HL-60/S4 treated with retinoic acid at 250 ng/mL for 4 days and 3 days (cell line): ENCODE measurements around the gene ZBTB39.
"Not testable (repeated sequence)": the region's sequence is repeated elsewhere in the genome, so short reads cannot be mapped to it uniquely, and the experiment has no call there.

Source experiments
- in situ Hi-C: fragments of 300-500 bp; cut with MboI; formaldehyde crosslinking; loops from 2 replicates; pipeline ENCODE4 v1.7.0; 2022; ENCODE audit warnings: low sequenced_read_pairs

ZBTB39 gene

DNA sequence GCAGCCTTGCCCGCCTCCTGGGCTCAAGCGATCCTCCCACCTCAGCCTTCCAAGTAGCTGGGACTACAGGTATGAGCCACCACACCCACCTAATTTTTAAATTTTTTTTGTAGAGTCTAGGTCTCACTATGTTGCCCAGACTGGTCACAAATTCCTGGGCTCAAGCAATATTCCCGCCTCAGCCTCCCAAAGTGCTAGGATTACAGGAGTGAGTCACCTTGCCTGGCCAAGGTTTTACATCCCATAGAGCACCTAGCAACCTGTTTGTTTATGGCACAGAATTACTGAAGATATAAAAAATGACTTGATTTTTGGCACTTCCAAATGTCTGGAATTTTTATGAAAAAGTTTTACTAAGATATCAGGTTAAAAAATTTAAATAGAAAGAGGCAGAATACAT, 27.1 kb upstream of the ZBTB39 start:
- in situ Hi-C loops = no loop called here

DNA sequence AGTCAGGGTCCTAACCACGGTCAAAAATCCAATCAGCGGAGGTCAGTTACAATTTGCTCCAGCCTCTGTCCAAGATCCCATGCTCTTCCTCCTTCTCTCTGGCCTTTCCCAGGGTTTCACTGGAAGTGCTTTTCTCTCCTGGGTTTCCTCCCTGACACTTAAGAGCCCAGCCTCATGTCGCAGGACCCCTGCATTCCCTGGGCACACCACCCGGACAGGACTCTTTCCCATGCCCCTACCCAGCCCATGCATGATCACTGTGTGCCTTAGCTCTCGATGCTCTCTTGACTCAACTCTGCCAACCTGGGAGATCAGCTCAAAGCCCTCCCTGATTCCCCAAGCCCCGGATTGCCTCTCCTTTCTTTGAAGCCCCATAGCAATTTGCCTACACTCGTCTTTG, 25.4 kb upstream of the ZBTB39 start:
- in situ Hi-C loops = no loop called here

DNA sequence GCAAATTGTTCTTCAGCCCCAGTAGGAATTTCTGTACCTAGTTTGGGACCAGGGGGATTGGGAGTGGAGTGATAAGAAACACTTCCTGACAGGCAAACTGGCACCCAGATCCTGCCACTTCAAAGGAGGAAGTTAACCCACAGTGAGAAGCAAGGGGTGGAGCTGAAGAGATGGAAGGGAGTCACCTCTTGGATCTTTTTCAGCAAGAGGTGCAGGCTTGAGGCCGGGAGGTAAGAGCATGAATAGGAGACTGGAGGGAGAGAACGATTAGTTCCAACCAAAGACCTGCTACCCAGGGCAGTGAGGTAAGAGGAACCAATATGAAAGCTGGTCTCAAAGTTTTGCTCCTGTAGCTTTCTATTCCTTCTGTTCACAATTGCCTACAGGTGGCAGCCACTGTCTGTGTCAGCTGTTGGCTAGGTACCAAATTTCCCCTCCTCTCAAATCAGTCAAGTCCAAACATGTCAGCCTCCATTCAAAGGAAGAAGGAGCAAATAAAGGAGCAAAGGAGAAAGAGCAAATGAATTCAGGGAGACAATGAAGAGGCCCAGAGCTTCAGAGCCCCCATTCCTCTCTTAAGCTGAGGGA, 24.9 kb upstream of the ZBTB39 start:
- in situ Hi-C loops = no loop called here

DNA sequence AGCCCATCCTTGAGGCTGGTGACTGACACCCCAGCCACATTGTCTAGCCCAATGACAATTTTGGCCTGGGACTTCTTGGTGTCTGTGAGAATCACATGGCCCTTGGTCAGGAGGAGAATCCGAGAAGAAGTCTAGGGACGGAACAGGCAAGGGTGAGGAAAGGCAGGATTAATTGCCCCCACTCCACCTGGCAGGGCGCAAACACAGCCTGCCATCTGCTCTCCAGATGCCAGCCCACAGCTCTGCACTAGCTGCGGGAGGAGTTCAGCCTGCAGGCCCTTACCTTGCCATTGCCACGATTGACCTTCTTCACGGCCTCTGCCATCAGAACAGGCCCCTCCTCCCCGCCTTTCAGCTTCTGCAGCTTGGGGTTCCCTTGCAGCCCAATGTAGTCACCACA, 23.1 kb upstream of the ZBTB39 start:
- in situ Hi-C loops = no loop called here

DNA sequence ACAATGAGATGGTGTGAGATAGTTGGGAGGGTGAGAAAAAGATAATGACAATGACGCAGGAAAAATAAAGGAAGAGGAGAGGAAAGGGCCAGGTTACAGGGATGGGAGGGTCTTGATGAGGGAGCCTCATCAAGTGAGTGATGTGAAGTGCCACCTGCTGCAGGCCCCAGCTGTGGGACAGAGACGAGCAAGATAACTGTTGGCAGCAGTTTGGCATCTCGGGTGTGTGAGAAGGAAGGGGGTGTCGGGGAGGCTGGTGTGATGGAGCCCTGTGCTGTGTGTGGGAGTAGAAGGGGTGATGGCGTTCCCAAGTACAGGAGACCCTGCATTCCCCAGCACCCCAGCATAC, 21.4 kb upstream of the ZBTB39 start:
- in situ Hi-C loops = no loop called here

DNA sequence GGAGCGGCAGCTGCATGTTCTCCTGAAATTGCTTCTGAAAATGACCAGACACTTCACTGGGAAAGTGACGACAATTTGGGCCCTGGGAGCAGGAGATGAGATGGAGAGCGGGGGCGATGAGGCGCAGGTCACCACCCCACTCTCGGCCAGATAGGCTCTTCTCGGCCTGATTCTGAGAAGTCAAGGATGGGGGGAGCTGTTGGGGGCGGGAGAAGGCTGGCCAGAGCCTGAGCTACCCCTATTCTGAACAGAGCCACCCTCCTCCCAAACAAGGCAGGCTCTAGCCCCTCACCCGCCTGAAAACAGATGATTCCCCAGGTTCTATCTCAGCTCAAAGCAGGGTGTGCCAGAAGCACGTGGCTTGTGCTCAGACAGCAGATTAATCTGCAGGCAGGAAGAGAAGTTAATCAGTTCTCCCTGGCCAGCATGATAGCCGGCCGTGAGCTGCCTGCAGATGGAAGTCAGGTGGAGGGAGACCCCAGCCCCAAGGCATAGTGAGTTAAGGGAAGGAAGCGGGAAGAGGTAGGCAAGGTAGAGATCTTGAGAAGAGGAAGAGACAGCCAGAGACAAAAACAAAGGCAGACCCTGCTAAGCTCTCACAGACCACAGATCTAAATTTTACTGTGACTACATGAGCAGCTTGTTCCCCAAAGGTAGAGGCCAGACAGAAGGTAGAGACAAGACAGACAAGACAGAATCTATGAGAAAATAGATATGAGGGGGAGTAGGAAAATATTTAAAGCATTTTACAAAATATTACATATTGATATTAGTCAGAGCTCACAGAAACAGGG, 20.9 kb upstream of the ZBTB39 start:
- in situ Hi-C loops = no loop called here

DNA sequence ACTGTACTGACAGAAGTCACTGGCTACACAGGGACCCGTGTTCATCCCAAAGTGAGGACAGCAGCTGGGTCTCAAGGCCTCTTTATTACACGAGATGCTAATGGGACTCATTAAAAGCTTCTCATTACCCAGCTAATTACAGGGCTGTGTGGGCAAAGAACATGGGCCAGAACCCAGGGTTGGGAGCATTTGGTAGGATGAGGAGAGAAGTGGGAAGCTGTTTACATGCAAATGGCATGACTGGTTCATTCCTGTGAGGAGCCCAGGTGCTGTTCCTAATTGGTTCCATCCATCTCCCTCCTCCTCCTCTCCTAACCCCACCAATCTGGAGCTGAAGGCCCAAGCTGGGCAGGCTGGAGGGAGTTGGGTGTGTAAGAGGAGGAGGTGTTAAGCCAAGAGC, 18.9 kb upstream of the ZBTB39 start:
- in situ Hi-C loops = no loop called here

DNA sequence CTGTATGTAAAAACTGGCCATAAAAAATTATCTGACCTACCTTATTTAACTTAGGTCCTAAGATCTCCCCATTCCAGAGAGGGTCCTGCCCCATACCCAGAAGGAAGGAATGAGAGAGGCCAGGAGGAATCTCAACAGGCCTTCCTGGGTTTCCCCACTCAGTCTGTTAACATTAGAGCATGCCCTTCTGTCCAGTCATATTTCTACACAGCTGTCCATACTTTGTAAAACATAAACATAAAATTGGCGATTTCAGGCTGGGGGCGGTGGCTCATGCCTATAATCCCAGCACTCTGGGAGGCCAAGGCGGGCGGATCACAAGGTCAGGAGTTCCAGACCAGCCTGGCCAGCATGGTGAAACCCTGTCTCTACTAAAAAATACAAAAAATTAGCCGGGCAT, 16.0 kb upstream of the ZBTB39 start:
- in situ Hi-C loops = not testable (repeated sequence)

DNA sequence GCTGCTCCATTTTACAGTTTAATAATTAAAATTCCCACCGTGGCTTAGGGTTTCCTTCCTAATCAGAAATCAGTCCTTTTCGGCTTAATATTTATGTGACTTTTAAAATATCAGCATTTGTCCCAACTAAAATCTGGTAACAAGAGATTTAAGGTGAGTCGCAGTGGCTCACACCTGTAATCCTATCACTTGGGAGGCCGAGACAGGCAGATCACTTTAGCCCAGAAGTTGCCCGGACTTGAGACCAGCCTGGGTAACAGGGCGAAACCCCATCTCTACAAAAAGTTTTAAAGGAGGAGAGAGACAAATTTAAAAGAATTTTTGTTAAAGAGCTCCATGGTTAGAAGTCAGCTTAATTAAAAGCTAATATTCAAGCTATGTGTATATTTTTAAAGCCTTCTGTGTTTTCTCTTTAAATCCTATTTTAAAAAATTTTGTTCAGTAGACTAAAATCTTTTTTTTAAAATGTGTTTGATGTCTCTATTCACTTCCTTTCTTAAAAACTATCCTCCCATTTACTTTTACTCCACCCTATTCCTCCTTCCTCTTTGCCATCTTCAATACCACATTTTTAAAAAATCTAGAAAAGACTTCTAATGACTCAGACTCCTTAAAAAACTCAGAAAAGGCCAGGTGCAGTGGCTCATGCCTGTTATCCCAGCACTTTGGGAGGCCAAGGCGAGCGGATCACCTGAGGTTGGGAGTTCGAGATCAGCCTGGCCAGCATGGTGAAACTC, 13.8 kb upstream of the ZBTB39 start:
- in situ Hi-C loops = no loop called here

DNA sequence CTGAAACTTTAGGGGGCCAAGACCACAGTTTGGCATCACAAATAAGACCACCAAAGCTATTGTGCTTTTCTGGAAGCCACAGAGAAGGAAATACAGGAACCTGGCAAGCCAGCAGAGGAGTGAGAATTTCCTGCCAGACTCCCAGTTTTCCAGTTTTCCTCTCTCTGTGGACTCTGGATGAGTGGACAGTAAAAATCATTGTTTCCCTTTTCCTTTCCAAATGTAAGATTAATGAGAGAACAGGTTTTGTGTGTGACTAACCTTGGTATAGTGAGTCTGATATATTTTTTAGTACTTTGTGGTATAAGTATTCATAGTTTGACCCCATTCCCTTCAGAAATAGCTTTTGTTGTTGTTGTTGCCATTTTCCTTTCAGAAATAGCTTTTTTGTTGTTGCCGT, 12.6 kb upstream of the ZBTB39 start:
- in situ Hi-C loops = no loop called here

DNA sequence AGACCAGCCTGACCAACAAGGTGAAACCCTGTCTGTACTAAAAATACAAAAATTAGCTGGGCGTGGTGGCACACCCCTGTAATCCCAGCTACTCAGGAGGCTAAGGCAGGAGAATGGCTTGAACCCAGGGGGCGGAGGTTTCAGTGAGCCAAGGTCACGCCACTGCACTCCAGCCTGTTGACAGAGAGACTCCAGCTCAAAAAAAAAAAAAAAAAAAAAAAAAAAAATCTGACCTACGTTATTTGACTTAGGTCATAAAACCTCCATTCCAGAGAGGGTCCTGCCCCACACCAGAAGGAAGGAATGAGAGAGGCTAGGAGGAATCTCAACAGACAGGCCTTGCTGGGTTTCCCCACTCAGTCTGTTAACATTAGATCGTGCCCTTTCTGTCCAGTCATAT, 12.0 kb upstream of the ZBTB39 start:
- in situ Hi-C loops = not testable (repeated sequence)

DNA sequence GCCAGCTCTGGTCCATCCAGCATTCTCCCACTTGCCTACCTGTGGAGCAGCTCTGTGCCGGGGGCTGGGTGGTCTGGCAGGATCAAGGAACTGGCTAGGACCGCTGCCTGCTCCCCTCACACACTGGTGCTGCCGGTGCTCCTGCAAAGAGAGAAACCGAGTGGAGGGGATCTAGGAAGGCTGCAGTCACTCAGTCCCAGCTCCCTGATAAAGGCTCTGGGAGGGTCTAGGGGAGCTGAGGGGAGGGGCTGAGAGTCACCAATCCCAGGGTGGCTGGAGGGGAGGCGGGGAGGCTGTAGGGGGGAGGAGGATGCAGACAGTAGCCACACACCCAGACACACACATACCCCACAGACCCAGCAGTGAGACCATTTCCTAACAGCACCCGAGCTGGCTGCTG, 10.0 kb upstream of the ZBTB39 start, which contains the start of gene TAC3:
Gene TAC3, minus strand, starts transcription at position 182 of the 400 bp plus-strand sequence. CDS start 732 bp downstream, outside the sequence.
- in situ Hi-C loops = no loop called here

DNA sequence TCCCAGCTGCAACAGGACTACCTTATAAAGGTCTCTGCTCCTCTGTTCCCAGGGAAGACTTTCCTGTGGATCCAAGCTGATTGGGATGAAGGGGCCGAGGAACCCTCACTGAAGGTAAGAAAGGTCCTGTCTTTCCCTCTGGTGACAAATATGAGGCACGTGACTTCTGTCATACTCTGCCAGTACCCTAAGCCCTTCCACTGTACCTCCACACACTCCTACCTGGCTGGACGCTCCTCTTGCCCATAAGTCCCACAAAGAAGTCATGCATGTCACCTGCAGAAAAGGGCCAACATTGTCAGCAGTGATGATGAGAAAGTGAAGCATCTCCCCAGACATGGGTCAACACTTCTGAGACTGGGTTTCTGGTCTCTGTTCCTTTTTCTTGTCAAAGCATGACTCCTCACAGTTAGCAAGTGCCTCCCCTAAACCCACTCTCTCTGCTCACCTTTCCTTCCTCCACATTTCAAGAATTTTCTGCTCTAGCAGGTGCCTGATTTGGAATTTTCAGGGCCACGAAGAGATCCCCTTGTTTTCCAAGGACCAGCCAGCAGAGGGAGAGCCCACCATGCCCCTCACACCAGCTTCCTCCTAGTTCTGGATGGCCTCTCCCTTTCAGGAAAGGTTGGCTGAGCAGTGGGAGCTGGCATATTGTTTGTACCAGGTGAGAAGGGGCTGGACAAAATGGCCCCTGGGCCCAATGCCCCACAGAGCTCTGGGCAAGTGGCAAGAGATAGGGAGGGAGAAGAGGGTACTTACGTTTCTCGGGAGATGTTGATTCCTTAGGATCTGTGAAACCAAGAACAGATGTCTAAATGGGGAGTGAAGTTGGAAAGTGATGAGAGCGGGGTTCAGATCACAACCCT, 6.5 kb upstream of the ZBTB39 start:
- in situ Hi-C loops = no loop called here

DNA sequence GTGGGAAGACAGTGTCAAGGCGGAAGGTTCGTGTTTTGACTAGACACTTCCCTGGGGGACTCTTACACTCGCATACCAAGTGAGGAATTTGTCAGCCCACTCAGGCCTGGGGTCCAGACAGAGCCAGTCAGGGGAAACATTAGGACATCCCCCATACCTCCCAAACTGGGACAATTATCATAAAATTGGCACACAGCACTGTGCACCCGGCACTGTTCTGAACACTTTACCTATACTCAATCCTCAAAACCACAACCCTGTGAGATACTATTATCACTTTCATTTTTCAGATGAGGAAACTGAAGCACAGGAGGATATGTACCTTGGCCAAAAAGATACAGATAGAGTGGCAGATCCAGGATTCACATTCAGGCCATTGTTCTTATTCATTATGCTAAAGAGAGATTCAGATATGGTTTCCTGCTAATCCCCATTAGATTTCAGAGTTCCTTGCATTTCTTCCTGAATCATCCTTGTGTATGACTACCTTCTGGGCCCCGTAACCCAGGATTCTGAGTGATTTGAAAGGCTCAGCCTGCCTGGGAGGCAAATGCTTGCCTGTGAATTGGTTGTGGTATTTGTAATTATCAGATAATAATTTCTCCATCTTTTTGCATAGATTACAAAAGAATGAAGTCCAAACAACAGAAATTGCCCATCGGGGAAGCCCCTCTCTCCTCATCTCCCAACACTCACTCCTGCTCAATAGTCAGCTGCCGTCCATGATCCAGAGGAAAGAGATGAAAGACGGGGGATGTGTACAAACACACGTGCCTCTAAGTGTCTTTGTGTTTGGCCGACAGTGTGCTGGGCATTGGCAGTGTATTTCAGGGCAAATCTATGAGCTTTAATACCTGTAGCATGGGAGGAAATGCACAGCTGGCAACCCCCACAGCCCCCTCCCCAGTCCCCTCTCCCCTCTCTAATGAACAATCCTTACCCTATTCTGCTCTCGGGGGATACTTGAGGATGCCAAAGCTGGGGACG, 5.4 kb upstream of the ZBTB39 start:
- in situ Hi-C loops = no loop called here

DNA sequence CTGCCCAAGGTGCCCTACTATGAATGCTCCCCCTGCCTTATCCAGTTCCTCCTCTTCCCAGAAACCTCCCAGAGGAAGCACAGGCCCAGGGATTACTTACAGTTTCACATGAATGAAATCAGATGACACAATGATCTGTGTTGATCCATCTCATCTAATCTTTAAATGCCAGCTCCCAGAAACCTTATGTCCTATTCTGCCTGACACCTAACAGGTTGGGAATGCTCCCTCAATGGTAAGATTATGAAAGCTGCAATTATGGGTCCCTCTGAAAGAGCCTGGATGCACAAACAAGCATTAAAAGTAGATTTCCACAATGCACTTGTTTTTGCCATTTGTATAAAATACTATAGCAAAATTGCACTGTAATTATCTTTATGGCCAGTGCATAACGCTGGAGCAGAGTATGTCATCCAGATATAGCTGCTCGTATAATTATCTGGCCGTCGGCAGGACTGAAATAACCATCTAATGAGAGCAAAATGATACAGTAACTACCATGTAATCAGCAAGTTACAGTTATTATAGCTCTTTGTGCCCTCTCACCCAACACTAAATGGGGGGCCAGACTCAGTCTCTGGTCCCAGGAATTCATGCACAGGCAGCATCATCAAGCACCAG, 4.4 kb upstream of the ZBTB39 start:
- in situ Hi-C loops = no loop called here

DNA sequence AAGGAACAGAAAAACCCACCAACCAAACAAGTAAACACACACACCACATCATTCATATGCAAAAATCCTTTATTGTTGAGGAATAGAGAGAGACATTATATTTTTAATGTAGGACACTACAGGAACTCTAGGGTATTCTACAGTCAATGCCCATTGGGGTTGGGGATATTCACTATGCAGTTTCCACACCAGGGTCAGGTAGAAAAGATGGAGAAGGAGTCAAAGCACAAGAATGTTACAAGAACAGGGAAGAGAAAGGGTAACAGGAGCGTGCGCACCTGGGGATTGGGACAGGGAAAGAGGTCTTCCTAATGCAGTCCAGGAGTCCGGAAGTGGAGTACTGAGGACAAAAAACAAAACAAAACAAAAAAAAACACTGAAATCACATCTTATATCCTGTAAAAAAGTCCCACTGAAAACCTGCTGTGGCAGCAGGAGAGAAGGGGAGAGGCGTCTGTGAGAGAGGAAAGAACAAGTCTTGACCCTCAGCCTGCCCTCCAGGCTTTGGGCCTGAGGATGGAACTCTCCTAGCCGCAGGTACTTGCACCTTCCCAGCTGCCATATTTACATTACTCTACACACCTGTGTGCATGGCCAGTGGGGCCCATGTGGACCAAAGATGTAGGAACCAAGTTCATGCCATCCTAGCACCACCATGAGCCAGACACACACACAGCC, 3.7 kb upstream of the ZBTB39 start:
- in situ Hi-C loops = no loop called here

DNA sequence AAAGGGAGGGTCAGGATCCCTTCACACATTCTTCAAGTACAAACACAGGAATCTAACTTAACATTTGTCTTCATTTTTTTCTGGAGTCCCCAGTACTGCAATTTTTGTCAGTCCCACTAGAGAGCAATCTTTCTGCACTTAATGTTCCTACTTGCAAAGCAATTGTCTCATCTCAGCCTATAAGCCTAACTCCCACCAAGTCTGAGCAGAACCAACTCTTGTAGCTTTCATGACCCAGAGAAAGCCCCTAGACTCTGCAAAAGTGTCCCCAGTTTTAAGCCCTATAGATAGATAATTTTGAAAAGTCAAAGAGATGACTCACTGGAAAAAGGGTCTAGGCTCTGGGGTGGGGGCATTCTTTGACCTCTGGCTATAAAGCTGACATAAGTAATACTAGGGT, 1.8 kb upstream of the ZBTB39 start:
- in situ Hi-C loops = no loop called here

DNA sequence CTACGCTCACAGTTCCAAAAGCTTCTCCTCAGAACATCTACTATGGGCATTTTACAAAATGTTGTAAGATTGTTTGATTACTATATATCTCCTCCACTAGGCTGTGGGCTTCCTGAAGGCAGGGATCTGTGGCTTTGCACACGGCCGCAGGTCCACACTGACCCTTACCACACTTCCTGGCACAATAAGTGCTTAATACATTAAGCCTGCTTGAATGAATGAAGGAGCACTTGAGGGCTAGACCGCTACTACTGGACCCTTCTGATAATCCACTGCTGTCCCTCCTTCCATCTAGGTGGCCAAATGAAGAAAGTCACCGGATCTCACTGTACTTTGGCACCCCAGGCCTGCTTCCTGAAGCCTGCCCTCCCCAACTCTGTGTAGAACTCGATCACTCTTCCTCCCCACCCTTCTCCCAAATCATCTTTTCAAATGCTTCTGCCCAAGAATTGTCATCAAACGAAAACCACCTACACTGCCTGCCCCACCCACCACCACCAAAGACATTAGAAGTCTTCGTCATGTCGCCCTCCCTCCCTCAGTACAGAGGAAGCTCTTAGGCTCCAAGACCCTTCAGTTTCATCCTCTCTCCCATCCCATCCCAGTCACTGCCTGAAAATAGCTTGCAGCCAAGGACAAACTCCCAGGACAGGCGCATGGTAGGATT, 596 bp upstream of the ZBTB39 start:
- in situ Hi-C loops = no loop called here
